GM21390 (cell line): ENCODE measurements around the gene TNRC6B.
"Not testable (repeated sequence)": the region's sequence is repeated elsewhere in the genome, so short reads cannot be mapped to it uniquely, and the experiment has no call there.

ENCODE experiments used
- ATAC-seq: cut with Tn5 transposase; IDR thresholded peaks from one replicate; pipeline ENCODE4 v1.9.1; 2021; ENCODE audit not compliant: unreplicated experiment

The TNRC6B gene

GRCh38 chr22:40181323-40181722, 3.6 kb downstream of the TNRC6B start:
- no peak for ATAC-seq

- ATAC-seq = no peak
These were observed 4.6 kb downstream of the TNRC6B start for GRCh38 chr22:40182231-40182835.

GRCh38 chr22:40183029-40183581, 5.4 kb downstream of the TNRC6B start:
- no peak for ATAC-seq

GRCh38 chr22:40183603-40184002, 5.9 kb downstream of the TNRC6B start:
- ATAC-seq = not testable (repeated sequence)

GRCh38 chr22:40187389-40187788, 9.7 kb downstream of the TNRC6B start:
- no peak for ATAC-seq

DNA sequence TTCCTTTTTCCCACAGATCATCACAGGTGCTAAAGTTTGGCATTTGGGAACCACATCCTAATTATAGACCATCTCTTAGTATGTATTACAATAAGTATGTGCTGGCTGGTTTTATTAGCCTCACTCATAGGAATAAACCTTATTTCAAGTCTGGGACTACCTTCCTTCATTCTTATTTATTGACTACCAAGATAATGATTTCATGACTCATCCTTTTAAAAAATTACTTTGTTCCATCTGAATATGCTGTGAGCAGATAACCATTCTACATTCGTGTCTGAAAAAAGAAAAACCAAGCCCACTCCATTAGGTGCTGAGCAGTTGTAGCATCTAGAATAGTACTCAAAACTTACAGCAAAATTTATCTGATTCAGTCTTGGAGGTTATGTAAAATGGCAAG, 12.3 kb downstream of the TNRC6B start:
- no peak for ATAC-seq

DNA sequence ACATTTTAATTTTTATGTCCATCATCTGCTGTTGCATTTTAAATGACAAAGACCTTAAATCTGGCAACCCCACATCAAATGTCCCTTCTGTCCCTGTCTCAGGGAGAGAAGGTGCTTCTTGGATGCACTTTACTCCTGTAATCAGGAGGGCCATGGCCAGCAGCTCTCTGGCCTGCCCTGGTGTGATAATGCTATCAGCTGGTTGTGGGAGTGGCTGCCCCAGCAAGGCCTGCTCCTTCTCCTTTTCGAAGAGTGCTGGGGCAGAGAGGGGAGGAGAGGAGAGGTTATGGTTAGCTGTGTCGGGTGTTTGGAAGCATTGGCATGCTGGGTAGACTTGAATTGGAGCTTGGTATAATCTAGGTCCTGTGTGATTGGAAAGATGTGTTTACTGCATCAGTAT, 12.8 kb downstream of the TNRC6B start:
- no peak for ATAC-seq

GRCh38 chr22:40193429-40194421, 16.0 kb downstream of the TNRC6B start:
- no peak for ATAC-seq

GRCh38 chr22:40194656-40195055, 16.9 kb downstream of the TNRC6B start:
- ATAC-seq = no peak

DNA sequence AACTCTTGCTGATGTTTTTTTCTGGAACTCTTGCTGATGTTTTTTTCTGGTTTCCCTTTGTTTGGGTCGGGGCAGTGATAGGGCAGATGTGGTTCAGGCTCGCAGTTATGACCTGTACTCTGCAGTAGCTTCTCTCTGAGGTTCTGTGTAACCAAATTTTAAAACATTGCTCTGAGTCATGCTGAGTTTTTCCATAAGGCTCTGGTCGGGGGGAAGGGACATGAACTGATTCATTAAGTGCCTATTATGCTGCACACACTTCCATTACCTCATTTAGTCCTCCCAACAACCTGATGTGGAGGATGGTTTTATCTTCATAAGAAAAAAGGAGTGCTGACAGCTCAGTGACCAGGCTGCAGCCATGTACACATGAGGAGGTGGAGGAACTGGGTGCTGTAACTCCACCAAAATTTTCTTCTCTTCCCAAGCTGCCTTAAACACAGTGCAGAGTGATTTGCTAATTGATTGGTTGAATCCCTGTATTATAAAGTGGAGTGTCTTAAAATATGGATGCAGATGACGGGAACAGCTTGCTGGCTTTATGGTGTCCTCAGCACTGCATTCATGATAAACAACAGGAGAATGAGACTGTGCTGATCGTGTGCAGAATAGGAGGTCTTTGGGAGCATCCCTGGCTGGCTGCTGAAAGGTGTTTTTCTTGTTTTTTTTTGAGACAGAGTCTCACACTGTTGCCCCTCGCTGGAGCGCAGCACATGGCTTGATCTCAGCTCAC, 19.1 kb downstream of the TNRC6B start:
- ATAC-seq = no peak

DNA sequence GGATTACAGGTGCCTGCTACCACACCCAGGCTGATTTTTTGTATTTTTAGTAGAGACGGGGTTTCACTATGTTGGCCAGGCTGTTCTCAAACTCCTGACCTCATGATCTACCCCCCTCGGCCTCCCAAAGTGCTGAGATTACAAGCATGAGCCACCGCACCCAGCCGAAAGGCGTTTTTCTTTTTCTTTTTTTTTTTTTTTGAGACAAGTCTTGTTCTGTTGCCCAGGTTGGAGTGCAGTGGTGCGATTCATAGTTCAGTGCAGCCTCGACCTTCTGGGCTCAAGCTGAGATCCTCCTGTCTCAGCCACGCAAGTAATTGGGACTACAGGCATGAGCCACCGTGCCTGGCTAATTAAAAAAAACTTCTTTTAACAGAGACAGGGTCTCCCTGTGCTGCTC, 19.7 kb downstream of the TNRC6B start:
- not testable (repeated sequence) for ATAC-seq

- ATAC-seq = no peak
These were observed 21.0 kb downstream of the TNRC6B start for GRCh38 chr22:40198733-40199132.

DNA sequence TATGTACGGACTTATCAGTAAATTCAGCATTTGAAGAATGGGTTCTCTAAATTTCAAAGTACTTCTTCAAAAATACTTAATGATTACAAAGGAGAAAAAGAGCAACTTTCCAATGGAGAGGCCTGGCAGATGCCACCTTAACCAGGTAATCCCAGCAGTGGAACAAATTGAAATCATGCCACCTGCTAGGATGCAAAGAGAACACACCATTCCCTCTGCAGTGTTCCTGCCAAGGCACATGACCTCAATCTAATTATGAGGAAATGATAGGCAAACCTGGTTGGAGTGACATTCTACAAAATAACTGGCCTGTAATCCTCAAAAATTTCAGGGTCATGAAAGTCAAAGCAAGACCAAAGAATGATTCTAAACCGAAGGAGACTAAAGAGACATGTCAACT, 21.5 kb downstream of the TNRC6B start:
- ATAC-seq = no peak

- ATAC-seq = no peak
These were observed 22.1 kb downstream of the TNRC6B start for GRCh38 chr22:40199852-40200251.

DNA sequence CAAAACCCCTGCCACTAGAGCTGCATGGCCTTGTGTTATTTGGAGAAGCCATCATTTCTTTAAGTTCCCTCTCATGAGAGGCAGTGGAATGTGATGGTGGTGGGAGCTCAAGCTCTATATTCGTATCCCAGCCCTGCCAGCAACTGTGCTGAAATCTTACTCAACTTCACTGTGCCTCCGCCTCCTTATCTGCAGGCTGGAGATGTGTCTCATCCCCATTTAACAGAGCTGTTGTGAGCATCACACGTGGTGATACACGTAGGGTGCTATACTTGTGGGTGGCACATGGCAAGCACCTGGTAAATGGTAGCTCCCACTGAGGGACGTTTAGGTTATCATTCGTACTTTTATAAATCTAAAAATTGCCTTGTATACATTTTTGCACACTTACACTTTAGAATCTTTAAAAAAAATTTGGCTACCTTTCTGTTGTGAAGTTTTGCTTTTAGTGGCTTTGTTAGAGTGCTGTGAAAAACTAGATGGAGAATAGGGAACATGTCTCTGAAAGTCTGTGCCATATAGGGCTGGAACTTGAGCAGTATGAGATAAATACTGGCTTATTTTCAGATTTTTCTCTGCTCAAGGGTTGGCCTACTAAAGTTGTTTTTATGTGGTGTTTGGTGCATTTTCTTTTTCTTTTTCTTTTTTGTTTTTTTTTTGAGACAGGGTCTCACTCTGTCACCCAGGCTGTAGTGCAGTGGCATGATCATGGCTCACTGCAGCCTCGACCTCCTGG, 23.2 kb downstream of the TNRC6B start:
- ATAC-seq = no peak

DNA sequence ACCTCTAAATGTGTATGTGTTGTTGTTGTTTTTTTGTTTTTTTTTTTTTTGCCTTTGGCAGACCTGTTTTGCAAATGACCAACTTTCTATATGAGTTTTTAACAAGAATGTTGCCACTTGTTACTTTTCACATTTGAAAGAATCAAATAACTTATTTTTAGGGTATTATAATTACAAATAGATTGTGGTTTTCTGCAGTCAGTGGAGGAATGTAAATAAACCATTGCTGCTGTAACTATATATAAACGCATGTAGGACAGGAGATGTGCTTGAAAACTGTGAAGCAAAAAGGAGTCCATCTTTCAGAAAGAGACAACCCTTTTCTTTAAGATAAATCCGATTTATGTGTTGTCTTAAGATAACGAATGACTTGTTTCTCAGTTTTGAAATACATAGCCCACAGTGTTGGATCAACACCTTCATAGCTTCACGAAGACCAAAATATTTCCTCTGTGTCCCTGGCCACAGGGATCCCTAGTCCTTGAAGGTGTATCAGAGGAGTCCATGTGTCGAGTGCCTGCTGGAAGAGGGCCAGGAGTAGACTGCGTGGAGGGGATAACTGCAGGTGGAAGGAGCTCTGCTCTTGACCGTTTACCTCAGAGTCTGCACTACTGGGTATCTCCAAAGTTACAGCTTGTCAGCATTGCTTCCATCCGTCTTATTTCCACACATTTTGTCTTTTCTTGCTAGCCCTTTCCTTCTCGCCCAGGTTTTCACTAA, 24.7 kb downstream of the TNRC6B start:
- no peak for ATAC-seq

DNA sequence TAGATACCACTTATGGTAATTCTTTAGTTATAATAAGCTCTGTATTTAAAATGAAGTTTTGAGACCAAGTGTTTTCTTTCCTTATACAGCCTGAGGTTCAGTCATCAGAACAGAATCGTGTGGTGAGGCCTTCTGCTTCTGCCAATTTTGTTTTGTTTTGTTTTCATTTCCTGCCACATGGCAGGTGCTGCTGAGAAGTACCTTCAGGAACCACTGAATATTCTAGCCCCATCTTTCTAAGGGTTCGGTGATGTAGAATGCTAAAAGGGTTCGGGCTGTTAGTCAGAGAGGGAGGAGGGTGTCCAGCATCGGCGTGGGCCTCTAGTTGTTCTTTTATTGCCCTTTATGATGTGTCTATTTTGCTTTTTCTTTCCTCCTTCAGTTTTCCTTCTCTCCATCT, 25.8 kb downstream of the TNRC6B start:
- ATAC-seq = peak; percentile 57

GRCh38 chr22:40204321-40205116, 26.8 kb downstream of the TNRC6B start:
- no peak for ATAC-seq

GRCh38 chr22:40206561-40206960, 28.8 kb downstream of the TNRC6B start:
- no peak for ATAC-seq
